Kidney glomerular epithelial cell (primary cell): ENCODE results near the gene TSC1.

Experiments
- DNase-seq: peaks from one replicate; lab custom pipeline; 2025; lab: John Stamatoyannopoulos, UW

TSC1 gene

GRCh38 chr9:132887181-132888120, 57.0 kb downstream of the TSC1 start:
- no peak for DNase-seq

GRCh38 chr9:132886334-132886725, 58.1 kb downstream of the TSC1 start:
- DNase-seq = no peak

DNA sequence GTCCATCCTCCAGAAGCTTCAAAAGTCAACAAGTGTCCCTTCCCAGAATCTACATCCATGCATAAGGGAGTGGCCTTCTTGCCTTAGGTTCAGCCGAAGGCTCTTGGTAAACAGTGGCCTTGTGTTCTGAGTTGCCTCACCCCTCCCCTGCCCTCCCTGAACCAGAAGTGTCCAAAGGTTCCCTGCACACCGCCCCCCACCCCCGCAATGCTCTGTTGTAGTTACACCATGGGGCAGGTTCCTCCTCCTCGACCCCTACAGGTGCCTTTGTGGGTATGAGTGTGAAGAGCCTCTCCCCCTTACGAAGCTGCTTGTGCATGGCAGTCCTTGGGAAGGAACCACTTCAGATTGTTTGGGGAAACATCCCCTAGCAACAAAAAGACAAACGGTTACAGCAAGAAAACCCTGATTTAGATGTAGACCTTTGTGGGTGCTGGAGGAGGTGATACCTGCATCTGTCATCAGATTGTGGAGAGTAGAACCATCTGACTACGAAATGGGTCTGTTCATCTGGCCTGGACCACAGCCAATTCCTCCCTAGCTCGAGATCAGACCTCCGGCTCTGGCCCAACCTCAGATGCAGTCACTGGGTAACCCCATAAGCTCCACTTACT, 58.6 kb downstream of the TSC1 start:
- DNase-seq = no peak

DNA sequence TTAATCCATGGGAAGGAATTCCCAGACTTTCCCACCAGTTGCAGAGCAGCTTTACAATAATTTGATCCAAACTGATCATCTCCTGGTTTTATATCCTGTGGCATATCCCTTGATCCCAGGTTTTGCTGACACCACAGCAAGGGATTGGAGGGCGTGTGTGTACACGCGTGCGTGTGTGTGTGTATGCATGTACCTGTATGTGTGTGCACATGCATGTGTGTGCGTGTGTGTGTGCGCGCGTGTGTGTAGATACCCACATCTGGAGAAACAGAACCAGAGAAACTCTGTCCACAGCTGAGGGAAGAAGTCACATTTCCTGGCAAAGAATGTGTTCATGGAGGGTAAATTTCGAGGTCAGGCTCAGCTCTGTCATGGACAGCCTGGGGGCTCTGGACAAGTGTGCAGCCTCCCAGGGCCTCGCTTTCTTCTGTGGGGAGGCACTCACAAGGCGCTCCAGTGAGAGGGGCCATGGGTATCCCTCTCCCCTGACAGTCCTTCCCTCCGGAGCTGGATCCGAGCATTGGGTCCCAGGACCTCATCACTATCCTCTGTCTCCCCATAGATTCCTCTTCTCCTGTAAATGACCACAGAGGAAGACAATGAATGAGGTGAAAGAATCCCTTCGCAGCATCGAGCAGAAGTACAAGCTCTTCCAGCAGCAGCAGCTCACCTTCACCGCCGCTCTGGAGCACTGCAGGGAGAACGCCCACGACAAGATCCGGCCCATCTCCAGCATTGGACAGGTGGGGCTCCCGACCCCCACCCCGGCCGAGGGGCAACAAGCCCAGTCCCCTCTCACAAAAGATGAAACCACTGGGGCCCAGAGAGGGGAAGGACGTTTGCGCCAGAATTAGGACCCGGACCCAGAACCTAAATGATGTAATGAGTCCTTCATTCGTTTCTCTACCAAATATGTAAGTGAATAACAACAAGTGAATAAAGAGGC, 60.8 kb downstream of the TSC1 start:
- DNase-seq = no peak

DNA sequence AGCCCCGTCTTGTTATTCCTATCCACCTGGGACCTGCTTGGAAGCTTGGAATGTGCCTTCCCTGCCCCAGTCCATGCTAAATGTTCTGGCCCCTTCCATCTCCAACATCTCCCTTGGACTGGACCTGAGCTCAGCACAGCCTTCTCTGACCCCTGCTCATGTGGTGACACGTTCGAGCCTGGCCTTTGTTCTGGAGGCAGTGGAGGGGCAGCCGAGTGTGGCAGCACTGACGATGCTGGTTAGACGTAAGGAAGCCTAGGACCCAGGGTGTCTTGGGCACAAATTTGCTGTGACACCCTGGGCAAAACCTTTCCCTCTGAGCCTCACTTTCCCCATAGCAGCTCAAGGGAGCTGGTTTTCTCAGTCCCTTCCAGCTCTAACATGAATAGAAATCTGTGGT, 61.8 kb downstream of the TSC1 start:
- no peak for DNase-seq

DNA sequence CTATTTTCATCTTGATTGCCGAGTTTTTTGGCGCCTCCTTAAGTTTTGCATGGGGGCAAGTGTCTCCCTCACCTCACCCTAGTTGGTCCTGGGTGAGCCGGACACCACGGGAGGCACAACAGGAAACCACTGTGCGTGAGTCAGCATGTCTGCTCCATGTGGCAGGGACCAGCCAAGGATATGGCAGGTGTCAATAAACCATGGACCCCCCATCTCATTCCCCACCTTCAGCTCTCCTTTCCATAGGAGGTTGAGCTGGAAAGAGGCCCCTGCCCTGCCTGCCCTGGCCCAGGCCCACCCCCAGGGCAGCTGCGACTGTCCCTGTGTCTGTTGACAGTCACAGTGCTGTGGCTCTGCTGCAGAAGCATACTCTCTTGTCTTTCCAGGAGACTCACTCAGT, 62.6 kb downstream of the TSC1 start:
- DNase-seq = no peak

GRCh38 chr9:132880324-132880661, 64.1 kb downstream of the TSC1 start:
- no peak for DNase-seq

DNA sequence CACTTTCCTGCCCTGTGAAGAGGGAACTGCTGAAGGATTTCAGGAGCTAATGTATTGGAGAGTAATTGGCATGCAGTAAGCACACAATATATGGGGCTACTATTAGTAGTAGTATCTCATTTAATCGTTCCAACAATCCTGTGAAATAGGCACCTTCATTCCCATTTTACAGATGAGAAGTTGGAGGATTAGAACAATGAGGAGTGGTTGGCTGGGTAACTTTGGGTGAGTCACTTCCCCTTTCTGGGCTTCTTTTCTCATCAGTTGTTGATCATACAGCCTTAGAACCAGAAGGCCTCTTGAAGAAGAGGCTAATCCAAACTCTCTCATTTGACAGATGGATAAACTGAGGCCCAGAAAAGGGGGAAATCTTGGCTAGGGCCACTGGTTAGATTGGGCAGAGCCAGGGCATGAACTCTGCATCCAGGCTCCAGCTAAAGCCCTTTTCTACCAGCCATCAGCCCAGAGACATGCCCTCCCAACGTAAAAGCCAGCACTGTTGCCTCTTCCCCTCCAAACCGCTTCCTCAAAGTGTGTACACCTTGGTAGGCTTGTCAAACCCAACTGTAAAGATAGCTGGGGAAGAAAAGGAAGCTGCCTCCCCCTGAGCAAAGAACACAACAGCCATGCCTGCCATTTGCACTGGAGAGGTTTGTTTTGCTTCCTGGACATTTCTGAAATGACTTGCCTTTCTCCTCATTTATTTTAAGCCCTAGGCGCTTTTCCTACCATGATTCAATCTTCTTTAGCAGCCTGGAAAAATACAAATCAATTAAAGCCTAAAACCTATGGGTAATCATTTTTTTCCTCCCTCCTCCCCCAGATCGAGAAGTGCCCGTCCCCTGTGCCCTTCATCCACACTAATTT, 64.7 kb downstream of the TSC1 start:
- no peak for DNase-seq

DNA sequence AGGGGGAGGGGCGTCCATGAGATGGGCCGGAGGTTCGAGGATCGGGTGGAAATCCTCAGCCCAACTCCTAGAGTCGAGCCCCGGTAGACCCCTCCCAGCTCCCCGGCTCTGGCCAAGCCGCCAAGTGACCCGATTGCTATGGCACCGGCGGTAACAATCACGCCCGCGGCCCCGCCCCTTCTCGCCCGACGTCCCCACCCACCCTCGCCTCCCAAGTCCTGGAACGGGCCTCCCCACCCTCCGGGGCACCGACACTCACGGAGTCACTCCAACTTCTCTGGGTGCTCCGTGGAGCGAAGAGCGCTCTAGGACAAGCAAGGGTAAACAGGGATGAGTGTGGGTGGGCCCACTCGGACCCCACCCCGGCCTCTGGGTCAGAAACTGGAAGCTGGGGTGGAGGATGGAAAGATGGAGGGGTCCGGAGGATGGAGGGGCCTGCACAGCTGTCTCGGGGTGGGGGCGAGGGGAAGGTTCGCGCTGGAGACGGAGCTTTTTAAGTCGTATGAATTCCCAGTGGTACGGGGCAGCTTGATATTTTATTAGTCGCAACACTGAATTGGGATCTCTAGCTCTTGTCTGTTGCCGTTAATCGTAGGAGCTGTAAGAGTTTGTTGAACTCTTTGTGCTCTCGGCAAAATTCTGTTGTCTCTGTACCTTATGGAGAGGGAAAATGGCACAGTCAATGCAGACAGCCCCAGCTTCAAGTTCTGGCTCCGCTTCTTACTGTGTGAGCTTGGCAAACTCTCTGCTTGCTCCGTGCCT, 65.5 kb downstream of the TSC1 start, which contains the start of gene SPACA9:
TSS of gene SPACA9 (plus strand) at position 204 of the 762 bp plus-strand sequence. CDS start 5,050 bp downstream, outside the sequence.
- peak; percentile 8 for DNase-seq

DNA sequence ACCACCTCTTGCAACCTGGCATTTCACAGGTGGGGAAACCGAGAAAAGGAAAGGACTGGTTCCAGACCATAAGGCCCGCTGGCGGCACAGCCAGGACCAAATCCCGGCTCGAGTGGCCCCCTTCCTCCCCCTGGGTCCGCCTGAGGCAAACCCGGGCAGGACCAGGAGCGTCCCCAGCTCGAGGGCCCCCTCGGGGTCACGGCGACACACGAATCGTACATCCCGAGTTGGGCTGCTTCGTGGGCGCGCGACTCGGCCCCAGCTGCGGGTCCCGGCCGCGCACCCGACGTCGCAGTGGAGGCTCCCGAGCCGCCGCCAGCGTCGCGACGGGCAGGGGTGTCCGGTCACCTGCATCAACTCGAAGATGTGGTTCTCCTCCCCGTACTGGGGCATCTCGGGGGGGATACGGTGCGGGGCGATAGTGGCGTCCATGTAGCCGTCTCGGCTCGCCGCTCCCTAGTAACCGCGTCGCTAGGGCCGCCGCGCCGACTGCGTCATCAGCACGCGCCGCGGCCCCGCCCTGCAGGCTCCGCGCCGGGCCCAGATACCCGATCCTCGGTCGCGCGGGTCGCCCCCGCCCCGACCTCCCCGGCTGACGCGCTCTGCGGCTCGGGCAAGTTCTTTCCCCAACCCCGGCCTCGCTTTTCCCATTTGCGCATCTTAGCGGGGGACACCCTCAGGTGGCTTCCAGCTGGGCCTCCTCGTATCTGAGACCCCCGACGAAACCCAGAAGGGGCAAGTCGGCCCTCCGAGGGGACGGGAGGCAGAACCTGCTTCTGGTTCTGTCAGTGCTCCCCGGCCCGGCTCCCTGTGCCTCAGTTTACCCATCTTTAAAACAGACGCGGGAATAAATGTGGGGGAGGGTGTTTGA, 66.4 kb downstream of the TSC1 start, which contains the start of gene AK8:
TSS of gene AK8 (minus strand) at position 461 of the 871 bp plus-strand sequence. CDS start at position 432, 29 bp downstream.
- DNase-seq = peak; percentile 56

DNA sequence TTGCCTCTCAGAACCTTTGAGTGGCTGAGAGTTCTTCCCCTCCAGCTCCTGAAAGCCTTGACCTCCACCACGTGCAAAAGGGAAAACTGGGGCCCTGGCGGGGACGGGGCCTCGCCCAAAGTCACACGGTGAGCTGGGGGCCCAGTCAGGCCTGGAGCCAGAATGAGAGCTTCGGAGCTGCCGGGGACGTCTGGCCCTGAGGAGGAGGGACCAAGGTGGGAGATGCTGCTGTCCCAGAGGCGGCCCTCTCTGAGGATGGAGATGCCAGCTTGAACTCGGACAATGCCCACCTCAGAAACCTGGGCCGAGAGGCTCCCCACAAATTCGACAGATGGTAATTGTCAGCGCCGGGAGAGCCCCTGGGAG, 67.0 kb downstream of the TSC1 start:
- DNase-seq = no peak

DNA sequence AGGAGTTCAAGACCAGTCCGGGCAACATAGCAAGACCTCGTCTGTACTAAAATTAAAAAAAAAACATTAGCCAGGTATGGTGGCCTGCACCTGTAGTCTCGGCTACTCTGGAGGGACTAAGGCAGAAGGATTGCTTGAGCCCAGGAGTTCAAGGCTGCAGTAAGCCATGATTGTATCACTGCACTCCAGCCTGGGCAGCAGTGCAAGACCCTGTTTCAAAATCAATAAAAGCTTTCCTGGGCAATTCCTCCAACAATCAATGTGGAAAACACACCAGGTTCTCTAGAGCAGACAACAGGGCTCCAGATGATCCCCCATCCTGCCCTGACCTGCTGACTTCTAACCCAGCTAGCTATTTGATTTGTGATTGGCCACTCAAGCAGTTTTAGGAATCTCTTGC, 67.6 kb downstream of the TSC1 start:
- no peak for DNase-seq

- DNase-seq = no peak
These were observed 69.3 kb downstream of the TSC1 start for GRCh38 chr9:132875159-132875558.

DNA sequence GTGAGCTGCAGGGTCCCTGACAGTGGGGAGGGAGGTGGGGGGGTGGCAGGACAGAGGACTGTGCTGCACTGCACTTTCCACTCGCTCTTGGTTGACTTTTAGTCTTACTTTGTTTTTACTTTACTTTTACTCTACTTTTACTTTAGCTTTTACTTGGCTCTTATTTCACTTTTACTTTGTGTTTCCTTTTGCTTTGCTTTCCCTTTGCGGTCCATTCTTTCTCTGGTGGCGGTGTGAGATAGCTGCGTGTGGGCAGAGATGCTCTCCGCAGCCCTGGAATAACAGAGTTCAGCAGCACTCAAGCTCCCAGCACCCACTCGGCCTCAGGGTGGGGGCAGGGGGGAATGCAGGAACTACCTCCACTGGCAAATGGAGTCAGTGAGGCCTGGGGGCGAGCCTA, 71.0 kb downstream of the TSC1 start:
- DNase-seq = no peak

GRCh38 chr9:132869266-132869665, 75.2 kb downstream of the TSC1 start:
- no peak for DNase-seq

GRCh38 chr9:132866898-132867297, 77.5 kb downstream of the TSC1 start:
- DNase-seq = no peak

GRCh38 chr9:132864691-132865090, 79.7 kb downstream of the TSC1 start:
- DNase-seq = no peak

DNA sequence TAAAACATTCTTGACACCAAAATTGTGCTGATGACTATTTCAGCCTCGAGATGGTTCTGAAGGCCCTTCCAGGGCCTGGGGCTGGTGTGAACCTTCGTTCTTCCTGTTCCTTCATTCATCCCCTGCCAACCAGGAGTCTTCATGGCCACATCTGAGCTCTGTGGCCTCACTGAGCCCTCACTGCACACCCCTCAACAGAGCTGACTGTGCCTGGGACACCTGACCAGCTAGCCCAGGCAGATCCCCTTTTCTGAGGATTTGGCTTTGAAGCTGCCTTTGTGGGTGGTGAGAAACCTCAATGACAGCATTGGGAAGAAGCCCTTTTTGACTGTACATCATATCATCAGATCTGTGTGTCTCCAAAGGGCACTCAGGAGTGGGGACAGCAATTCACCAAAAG, 80.1 kb downstream of the TSC1 start:
- DNase-seq = no peak

DNA sequence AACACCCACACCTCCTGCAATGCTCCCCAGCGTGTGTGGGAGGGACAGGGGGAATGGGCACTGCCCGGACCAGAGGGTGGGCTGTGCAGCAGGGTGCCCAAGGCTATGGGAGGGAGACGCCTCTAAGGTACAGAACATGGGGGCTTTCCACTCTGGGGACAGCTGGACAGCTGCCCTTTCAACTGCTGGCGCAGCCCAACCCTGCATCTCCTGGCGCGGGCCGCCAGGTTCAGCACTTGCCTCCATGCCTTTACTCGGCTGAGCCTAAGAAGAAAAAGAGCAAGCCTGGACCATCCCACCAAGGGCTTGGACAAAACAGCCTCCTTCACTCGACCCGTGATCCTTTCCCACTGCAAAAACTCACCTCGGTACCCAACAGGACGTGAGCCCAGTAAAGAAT, 81.3 kb downstream of the TSC1 start:
- no peak for DNase-seq

GRCh38 chr9:132862533-132862932, 81.9 kb downstream of the TSC1 start:
- DNase-seq = no peak
